AG08396 (cell line): ENCODE measurements around the gene TMEM229B.

Experiments
- DNase-seq: peaks from one replicate; pipeline ENCODE4 v3.0.0; 2012; ENCODE audit warnings: low spot score, mixed read lengths

Gene TMEM229B

DNA sequence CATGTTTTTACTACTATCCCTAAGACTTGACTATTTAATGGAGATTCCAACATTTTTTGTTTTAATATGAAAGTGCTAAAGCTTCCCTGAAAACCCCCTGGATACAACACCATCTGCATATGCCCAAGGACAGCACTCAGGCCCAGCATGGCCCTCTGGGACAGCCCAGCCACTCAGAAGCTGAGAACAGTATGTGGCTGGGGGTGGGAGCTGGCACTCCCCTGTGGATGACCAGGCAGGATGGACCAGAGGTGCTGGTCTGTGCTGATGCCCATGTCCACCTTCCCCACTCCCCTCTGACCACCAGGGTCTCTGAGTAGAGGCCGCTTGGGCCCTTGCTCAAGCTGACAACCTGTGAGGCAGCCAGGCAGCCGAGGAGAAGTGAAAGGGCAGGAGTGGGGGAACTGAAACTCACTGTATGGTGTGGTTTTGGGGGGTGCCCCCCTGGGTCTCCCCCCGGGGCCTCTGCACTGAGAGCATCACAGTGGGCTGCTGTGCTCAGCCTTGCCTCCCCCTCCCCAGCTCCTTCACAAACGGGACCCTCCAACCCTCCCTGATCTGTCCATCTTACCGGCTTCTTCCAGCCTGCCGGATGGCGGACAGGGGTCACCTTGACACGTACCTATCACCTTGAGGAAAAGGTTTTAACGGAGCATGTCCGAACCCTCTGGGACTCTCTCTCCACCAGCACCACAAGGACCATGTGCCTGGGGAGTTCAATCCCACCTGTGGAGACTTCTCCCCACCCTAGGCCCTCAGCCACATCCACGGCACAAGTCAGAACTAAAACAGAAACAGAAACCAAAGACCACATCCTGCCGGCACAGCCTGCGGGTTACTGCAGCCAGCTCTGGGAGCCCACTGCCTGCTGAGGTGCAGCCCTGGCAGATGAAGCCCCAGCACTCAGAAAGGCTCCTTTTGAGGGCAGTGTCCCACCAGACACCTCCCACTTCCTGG is at the start of gene TMEM229B:
Gene TMEM229B (minus strand): TSS at position 785 of the 957 bp plus-strand sequence. CDS start 14,798 bp downstream, outside the sequence.
- DNase-seq, result no peak

DNA sequence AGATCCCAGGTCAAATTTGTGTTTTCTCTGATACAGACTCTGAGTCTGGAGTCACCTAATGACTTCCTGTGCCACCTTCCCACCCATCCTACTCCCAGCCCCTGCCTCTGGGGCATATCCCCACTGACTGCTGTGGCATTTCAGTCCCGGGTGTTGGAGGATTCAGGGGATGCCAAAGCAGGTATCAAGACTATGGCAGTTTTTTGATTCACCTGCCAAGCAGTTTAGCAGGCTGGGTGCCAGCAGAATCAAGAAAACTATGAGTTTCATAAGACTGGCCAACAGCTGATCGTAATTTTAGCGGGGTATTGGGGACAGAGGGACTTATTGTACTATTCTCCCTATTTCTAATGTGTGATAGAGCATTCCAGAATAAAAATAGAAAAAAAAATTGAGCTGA is 49.2 kb upstream of the TMEM229B start:
- DNase-seq, result no peak

DNA sequence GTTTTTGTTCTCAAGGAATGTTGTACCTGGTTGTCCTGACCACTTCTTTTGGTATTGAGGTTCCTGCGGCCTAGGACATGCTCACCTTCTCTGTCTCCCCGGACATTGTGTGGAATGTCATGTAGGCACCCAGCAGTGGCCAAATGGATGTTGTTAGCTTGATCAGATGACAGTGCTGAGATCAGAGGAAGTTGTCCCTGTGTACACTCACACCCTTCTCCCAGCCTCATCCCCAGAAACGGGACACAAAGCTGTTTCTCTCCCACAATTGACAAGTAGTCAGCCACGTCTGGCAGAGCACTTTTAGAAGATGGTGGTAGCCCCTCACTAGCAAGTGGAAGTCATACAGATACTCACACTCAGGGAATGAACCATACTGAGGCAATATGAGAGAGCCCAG is 47.6 kb upstream of the TMEM229B start:
- DNase-seq, result no peak

DNA sequence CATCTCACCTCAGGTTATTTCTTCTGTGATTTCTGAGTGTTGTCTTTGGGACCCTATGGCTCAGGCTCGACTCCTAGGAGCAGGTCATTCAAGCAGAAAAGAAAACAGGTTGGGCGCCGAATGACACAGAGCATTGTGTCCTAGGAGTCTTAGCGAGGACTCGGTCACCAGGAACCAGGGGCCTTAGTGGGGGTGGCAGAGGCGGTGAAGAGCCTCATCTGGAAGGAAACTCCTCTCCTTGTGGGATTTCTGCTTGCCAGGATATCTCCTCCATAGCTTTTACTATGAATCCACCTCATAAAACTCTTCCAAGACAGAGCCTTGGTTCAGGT is 45.2 kb upstream of the TMEM229B start:
- DNase-seq, result no peak

DNA sequence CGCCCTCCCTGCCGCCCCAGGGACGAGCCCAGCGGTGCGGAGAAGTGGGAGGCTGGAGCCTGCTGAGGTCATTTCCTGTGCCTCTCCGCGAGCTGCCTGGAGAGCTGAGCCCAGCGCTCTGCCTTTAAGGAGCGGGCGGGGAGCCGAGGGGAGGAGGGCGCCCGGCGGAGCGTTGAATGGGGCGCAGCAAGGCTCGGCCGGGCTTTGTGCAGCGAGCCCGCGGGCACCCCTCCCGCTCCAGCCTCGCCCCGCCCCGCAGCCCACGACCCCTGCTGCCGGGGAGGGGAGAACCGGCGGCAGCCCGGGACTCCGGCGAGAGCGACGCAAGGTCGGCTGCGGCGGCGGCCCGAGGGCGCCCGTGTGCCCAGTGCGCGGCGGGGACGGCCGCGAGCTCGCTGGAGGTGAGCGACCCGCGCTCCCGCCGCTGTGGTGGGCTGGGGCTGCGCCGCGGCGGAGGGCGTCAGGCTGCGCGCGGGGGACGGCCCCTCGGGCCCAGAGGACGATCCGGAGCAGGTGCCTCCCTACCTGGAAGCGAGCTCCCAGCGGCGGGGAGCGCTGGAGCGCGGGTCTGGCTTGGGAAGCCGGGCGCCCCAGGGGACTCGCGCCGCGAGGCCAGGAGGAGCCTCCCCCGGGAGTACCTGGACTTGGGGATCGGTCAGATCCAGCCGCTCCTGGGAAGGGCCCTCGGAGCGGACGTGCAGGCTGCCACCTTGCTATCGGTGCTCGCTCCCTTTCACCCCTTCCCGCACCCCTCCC is 44.7 kb upstream of the TMEM229B start, which contains the start of gene PLEKHH1:
Gene PLEKHH1 (plus strand): TSS at position 293 of the 756 bp plus-strand sequence. CDS start 8,578 bp downstream, outside the sequence.
- peak; percentile 91 for DNase-seq

DNA sequence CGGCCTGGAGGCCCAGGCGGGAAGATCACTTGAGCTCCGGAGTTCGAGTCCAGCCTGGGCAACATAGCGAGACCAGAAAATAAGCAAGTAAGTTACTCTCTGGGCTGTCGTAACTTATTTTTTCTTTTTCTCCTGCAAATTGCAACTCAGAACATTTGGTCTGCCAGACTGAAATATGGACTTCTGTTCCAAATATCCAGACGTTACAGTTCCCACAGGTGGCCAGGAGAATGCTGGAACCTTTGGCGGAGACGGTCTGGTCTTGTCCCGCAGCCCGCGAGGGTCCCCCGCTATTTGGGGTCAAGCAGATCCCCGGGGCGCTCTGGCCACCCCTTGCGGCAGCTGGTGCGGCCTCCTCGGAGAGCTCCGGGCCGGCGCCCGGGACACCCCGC is 44.1 kb upstream of the TMEM229B start:
- DNase-seq, result no peak

DNA sequence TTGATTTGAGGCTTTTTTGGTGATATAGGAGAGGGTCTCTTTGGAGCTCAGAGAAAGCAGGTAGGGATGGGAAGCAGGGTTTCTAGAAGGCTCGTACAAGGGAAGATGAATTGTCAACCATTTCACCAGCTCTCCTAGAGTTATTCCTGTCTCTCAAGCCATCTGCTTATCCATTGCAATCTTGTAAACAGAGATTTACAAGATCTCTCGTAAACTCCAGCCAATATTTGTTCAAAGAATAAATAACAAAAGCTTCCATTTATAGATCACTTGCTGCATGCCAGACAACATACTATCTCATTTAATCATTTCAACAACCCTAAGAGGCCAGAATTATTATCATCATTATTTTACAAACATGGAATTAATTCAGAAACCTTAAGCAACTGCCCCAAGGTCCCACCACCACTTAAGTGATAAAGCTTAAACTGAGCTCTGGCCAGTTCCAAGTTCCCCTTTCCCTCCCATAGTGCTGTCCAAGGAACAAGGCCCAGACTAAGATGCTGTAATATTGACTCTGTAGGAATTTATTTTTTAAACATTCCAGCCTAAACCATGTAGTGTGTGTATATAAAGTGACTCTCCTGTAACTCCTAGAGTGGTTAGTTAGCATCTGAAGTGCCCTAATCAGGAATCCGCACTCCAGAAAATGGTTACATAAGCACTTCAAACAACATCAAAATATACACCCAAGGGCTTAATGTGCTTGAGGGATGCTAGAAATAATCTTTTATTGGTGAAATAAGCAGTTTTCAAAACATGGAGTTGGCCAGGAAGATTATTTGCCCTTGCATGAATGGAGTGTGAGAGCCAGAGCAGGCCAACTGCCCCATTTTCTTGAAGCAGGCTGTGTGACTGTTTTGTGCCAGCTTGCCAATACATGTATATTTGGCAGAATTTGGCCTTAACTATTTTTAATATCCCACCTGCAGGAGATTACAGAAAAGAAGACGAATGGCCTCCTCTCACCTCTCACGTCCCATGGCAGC is 41.7 kb upstream of the TMEM229B start:
- DNase-seq, result no peak

DNA sequence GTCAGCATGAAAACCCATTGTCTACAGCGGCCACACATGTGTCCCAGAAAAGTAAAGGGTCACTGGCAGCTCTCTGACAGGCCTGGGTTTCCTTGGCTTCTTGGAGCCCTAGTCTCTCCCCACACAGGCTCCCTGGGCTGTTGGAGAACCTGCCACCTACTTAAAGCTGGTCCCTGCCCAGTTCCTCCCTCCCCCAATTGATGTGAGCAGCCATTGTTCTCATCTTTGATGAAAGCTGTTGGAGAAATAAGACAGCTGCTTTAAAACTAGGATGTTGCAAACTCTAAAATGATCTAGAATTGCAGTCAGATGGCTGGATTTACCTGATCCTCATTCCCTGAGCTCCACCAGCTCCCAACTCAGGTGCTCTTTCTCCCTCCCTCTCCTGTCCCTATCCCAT is 39.8 kb upstream of the TMEM229B start:
- no peak for DNase-seq

DNA sequence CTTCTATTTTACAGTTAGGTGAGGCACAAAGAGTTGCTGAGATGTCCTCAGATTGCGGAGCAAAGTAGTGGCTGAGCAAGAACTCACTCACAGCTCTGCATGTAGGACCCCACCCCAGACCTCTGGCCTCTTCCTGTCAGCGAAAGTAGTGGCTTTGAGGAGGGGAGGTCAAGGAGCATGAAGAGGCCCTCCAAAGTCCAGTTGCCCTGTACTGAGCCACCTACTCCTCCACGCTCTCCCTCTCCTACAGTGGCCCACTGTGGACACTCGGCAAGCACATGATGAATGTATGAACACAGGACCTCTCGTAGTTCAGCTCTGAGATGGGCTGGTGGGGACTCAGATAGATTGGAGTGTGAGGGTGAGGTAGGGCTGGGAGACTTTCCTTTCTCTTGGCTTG is 39.2 kb upstream of the TMEM229B start:
- no peak for DNase-seq

DNA sequence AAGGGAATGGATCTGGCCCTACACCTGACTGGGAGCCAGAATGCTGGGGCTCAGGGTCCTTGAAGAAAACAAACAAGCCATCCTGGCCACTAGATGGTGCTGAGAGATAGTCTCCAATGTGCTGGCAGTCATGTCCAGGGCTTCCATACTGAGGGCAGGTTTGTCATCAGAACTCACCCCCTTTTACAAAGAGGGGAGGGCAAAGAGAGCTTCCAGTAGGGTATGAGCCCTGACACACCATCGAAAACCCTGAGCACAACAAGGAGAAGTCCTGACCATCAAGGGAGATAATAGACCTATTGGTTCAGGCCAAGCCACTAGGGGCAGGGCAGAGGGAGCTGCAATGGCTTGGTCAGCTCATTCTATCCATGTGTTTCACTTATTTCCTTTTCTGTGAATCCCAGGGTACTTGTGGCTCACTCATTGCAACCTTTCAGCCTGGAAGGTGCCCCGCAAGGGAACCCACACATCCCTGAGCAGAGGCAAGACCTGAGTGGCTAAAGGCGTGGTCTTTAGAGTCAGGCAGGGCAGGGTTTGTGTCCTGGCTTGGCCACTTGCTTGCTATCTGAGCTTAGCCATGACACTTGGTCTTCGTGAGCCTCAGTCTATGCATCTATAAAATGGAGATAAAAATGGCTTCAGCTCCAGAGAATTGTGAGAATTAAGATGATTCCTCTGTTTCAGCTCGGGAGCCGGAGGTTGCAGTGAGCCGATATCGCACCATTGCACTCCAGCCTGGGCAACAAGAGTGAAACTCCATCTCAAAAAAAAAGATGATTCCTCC is 38.3 kb upstream of the TMEM229B start:
- DNase-seq, result peak; percentile 57

DNA sequence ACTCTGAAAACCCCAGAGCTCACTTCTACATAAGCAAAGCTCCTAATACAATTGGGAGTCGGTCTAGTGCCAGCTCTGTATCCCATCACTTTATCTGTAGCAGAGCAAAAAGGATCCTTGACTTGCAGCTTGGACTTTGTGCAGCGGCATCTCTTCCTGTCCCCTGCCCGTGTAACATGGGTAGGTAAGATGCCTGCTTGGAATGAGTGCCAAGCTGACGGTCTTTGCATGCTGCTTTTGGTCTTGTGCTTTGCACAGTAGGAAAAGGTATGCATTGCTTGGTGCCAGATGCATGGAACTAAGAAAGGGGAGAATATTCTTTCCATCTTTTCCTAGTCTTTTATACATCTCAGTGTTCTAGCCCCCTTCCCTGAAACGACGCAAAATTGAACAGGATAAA is 37.7 kb upstream of the TMEM229B start:
- no peak for DNase-seq

DNA sequence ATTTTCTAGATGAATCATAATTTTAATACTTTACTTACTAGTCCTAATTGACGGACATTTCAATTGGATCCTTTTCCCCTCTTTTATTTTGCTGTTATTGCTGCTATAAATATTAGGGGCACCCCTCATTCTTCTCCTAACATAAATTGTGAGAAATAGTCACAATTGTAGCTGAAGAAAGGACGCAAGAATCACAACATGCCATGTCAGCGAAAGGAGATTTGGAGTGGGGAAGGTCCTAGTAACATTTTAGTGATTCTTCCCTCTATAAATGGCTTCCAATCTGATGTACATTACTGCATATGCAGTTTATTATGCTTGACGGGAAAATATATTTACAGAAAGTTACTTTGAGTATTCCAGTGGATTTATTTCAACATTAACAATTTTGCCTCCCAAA is 36.9 kb upstream of the TMEM229B start:
- DNase-seq, result no peak

DNA sequence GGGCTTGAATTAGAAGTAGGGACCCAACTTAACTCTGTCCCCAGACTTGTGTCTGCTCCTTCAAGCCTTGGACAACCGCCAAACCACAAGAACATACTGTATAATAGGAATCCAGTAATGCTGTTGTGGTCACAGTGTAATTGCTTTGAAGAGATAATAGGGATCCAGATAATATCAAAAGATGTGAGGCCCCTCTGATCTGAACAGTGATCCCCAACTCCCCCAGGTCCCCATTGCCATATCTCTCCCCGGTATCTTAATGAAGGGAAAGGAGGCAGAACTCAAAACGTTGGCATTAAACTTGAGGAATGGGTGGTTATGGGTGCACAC is 36.1 kb upstream of the TMEM229B start:
- no peak for DNase-seq

DNA sequence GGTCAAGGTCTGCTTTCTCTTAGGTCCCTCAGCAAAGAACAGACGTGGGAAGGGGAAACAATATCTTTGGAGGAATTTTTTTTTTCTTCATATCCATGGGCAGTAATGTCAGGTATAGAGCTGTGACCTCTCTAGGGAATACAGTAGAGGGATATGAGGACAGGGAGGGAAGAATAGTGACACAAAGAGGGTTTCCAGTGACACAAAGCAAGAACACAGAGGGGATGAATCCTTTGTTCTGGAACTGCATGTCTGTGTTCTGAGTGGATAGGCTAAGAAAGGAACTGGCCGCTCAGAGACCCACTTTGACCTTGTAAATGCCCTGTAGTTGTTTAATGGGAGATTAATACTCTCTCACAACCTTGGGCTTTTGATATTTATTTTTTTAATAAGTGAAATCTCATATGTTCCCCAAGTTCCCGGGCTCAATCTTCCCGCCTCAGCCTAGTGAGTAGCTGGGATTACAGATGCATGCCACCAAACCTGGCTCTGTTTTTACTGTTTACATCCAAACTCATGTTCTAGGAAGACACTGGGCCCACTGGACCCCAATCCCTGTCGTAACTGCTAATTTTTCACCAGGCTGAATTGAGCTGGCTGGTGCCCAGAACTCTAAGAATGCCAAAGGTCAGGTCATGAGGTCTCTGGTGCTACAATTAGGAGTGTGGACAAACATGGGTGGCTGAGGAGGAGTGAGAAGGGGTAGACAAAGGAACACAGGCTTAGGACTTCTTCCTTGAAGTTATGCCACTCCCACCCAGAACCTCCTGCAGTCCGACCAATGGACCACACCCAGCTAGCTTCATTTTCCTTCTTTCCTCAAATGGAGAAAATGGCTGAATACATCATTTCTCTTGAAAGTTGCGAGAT is 35.5 kb upstream of the TMEM229B start:
- no peak for DNase-seq

DNA sequence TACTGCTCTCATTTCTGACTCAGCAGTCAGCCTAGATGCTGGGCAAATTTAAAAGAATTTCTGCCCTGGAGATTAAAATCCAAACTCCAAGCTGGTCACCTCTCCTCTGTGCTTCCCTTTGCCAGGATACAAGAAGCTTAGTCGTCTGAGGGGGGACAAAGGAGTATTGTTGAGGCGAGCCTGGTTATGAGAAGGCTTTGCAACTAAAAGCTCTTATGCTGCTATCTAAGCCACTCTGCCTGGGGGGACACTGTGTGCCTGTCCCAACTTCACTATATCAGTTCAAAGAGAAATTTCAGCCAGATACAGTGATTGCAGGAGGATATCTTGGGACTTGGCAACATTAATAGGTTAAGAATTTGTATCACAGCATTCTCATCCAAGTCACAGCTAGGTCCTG is 33.7 kb upstream of the TMEM229B start:
- DNase-seq, result no peak

DNA sequence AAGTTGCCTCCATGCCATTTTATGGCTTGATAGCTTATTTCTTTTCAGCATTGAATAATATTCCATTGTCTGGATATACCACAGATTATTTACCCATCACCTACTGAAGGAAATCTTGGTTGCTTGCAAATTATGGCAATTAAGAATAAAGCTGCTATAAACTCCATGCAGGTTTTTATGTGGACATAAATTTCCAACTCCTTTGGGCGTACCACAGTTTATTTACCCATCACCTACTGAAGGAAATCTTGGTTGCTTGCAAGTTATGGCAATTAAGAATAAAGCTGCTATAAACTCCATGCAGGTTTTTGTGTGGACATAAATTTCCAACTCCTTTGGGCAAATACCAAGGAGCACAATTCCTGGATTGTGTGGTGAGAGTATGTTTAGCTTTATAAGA is 32.0 kb upstream of the TMEM229B start:
- no peak for DNase-seq

DNA sequence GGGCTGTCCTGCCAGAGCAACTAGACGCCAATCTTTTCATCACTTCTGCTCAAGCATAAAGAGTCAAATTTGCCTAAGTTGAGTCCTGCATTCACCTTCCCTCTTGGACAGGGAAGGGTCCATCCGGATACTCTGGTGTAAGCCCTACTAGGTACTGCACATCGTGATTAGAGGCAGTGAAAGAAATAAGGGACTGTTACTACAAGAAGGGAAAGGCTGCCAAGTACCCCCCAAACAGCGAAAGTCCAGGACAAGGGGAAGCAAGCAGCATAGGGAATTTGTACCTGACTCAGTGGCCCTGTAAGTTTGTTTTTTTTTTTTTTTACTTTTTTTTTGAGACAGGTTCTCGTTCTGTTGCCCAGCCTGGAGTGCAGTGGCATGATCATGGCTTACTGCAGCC is 30.9 kb upstream of the TMEM229B start:
- no peak for DNase-seq

DNA sequence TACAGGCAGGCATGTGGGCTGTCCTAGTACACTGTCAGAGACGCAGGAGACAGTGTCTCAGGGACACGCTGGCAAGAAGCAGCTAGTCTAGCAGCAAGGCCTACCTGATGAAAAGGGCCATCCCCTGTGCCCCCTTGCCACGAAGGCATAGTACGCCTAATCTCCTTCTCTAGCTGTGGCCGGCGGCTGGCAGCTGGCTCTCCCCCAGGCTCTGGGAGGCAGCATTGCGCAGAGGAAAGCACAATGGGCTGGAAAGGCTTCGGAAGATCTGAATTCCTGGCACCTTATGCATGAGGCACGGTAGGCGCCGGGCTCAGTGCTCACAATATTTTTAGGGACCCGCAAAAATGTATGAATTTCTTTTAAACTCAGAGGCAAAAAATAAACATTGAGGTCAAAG is 28.6 kb upstream of the TMEM229B start:
- no peak for DNase-seq

DNA sequence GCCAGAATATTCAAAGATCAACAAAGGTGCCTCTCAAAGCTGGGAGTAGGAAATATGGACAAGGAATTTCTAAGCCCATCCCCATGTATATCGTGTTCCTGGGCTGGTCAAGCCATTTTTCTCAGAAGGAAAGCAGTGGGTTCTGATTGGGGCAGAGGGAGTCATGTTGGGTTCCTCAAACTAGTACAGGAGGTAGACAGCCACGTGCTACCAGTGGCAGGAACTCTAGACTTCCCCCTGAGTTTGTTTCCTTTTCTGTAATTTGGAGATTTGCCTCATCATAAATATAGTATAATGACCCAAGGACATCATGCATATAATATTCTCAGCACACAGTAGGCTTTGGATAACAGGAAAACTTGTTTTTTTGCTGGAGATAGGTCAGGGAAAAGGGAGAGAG is 28.2 kb upstream of the TMEM229B start:
- DNase-seq, result no peak

DNA sequence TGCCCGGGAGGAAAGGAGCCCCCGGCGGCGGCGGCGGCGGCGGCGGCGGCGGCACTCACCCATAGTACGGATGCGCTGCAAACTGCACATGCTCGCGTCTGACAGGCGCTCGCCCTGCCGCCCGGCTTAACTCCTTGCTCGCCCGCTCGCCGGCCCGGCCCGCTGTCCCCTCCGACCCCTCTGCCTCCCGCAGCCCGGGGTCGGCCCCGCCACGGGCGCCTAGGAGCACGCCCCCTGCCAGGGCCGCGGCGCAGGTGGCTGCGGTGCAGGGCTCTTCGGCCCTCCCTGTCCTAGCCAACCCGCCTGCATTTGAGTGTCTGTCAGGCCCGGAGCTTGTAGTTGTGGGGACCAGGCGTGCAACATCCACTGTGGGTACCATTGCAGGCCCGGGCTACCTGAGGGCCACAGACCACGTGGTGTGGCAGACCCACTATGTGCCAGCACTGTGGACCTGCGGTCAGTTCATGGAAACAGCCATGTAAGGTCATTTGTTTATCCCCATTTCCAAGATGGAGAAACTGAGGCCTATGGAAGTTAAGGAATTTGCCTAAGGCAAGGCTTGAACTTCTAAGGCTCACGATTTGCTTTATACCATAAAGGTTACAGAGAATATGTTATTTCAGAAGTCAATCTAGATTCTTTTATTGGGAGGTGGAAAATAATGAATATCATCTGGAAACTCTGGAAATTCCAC is 27.0 kb upstream of the TMEM229B start:
- DNase-seq, result peak; percentile 59
